Psoas muscle (tissue), 8 donors: Measurements from ENCODE around the gene TCOF1. TPM values are rescaled to one million over a fixed set of nuclear protein-coding genes. Genes with fewer than 3 reads are reported as not detected.

Source experiments
- ATAC-seq, 4 donors: fragments of 200-7000 bp; cut with Tn5 transposase; one replicate each; pipeline ENCODE4 v1.9.1; 2020; ENCODE audit warnings: moderate library complexity in 3 of 4, mild to moderate bottlenecking in 2 of 4
- DNase-seq, 2 donors: peaks; one replicate each; pipeline ENCODE4 v3.0.0-alpha.2; 2020
- H3K27ac ChIP-seq: fragments of 200-600 bp; one replicate; pipeline ENCODE4 v1.8.0; 2022
- H3K27me3 ChIP-seq, 3 donors: fragments of 200-600 bp in 1 of 3; one replicate each; pipeline versions ENCODE4 v1.6.1 to v1.8.0; 2013 to 2022; ENCODE audit warnings: low read length in 2 of 3, mild to moderate bottlenecking in 2 of 3, moderate library complexity in 1 of 3; ENCODE audit not compliant: insufficient read depth in 3 of 3
- H3K36me3 ChIP-seq, 2 donors: fragments of 200-600 bp in 1 of 2; one replicate each; pipeline versions ENCODE4 v1.6.1 to v1.8.0; 2013 to 2022; ENCODE audit warnings: low read depth in 1 of 2, mild to moderate bottlenecking in 1 of 2, moderate library complexity in 1 of 2; ENCODE audit not compliant: insufficient read depth in 1 of 2
- H3K4me1 ChIP-seq: fragments of 200-600 bp; one replicate; pipeline ENCODE4 v1.8.0; 2022
- H3K4me3 ChIP-seq: fragments of 200-600 bp; one replicate; pipeline ENCODE4 v1.8.0; 2022; ENCODE audit warnings: mild to moderate bottlenecking
- H3K9me3 ChIP-seq: fragments of 200-600 bp; one replicate; pipeline ENCODE4 v1.8.0; 2022
- WGBS, 3 donors: extraction: QIAGEN DNeasy Blood & Tissue Kit; methylation state at CpG; one replicate each; pipeline versions ENCODE4 v1.1.6 to v1.1.7; 2013; 5-methylcytosine and 5-hydroxymethylcytosine counted together
- intact Hi-C, 2 donors: fragments of 100-400 bp; cut with DNase I; formaldehyde crosslinking; loops; one replicate each; pipeline versions ENCODE4 v1.11.0 to v1.14.2; 2022
- polyA plus RNA-seq, 3 donors: library from polyadenylated mRNA; stranded (reverse); fragments of 200-250 nt; gene quantifications; one replicate each; pipeline ENCODE4 v1.2.3, GENCODE V29; 2013
- total RNA-seq, 4 donors: library from RNA; stranded (reverse); fragmentation: NEBNext Ultra II Directional in 2 of 4; extraction: Animal tissue kit (Norgen Biotek cat#: 25700) in 2 of 4; gene quantifications; one replicate each; pipeline versions ENCODE4 v1.2.1 to v1.2.4, GENCODE V29; 2021 to 2023
- TF ChIP-seq, protein P1 (sequence below): fragments of 200-600 bp; IDR thresholded peaks from one replicate; pipeline ENCODE4 v1.8.0; 2022; ENCODE audit warnings: antibody characterized with exemption
- donor health status: healthy with polysubstance abuse.
- donor health status: DM: no; HTN: no; CAD: no; lungs with moderate emphysema.
- donor health status: Bipolar disorder and iron deficiency.
- donor health status: healthy.
- donor health status: DM: yes; HTN: yes; CAD: no.
- donor health status: DM: no; HTN: no; CAD: no.
- donor health status: DM: no; HTN: no; CAD: no.
- donor health status: DM: yes; HTN: yes; CAD: no.

Gene TCOF1
- total and polyA plus RNA-seq, 7 donors: 18.3 to 26.7 (median 24.2) TPM

DNA sequence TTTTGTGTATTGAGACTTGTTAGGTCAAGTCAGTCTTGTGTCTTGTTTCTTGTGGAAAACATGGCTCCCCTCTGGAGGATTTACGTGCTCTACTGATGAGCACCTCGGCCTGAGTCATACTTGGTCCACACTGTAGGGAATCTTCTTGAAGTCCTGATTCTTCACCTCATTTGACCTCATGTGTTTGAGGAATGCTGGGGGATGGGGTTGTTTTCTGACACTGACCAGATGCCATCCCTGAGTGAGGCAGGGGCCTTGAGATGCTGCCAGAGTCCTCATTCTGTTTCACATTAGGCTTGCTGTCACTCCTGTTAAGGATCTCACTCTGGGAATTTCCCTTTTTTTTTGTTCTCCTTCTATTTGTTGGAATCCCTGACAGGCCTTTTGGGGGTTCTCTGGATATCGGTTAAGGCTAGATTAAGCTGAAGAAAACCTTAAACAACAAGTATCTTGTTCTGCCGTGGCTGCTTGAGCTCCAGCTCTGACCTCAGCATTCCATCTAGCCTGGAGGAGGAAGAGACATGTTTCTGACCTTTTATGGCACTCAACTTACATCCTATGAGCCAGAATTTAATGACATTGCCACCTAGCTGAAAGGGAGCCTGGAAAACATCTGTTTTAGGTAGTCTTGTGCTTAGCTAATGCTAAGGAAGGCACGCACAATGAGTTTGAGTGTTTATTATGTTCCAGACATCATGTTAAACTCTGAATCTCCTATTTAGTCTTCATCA lies 20.6 kb downstream of the TCOF1 start:
- intact Hi-C loops: loop anchor here in 1 of 2 donors (10.0 kb wide), 1 partner anchor 607 kb away; no protein-coding TSS in a partner anchor
- TF ChIP-seq, protein P1, sequence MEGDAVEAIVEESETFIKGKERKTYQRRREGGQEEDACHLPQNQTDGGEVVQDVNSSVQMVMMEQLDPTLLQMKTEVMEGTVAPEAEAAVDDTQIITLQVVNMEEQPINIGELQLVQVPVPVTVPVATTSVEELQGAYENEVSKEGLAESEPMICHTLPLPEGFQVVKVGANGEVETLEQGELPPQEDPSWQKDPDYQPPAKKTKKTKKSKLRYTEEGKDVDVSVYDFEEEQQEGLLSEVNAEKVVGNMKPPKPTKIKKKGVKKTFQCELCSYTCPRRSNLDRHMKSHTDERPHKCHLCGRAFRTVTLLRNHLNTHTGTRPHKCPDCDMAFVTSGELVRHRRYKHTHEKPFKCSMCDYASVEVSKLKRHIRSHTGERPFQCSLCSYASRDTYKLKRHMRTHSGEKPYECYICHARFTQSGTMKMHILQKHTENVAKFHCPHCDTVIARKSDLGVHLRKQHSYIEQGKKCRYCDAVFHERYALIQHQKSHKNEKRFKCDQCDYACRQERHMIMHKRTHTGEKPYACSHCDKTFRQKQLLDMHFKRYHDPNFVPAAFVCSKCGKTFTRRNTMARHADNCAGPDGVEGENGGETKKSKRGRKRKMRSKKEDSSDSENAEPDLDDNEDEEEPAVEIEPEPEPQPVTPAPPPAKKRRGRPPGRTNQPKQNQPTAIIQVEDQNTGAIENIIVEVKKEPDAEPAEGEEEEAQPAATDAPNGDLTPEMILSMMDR: no peak
- H3K27me3 ChIP-seq: no peaks in the 10 kb centered on the region
- H3K27ac ChIP-seq: no peak overlapping the region
- DNase-seq (no peak), ATAC-seq (no peak)
- no peaks in the 10 kb centered on the region for H3K9me3 ChIP-seq
- 78 to 80% (median 79%) methylated on average over 5 of the region's 5 CpGs for WGBS, 3 donors
- peaks cover 21 to 100% of the 10 kb centered on the region in 2 donors for H3K36me3 ChIP-seq
- H3K4me3 ChIP-seq: no peak overlapping the region
- no peaks in the 10 kb centered on the region for H3K4me1 ChIP-seq

DNA sequence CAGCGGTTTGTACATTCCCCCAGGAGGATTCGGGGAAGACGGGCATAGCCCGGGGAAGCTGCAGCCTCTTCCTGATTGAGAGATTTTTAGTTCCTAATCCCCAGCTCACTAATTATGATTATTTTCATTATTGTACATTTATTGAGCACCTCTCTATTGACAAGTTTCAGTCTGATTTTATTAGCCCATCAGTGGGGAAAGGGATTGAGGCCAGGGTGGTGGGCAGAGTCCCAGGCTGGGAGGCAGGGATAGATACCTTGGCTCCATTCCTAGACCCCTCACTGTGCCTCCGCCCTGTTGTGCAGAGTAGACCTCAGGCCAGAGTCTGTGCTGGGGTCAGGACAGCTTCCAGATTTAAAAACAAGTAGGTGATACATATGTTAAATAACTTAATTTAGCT lies 27.2 kb downstream of the TCOF1 start:
- intact Hi-C loops: no loop called here
- 88 to 93% (median 88%) methylated on average over 5 of the region's 5 CpGs for WGBS, 3 donors
- Histone ChIP-seq H3K4me3 (no peak overlapping the region), H3K27ac (no peak overlapping the region), H3K36me3 (peaks cover 14 to 100% of the 10 kb centered on the region in 2 donors), H3K9me3 (no peaks in the 10 kb centered on the region), H3K4me1 (no peaks in the 10 kb centered on the region), H3K27me3 (no peaks in the 10 kb centered on the region)
- DNase-seq (no peak), ATAC-seq (no peak)
- TF ChIP-seq, protein P1: no peak

GRCh38 chr5:150386024-150386855 lies 28.7 kb downstream of the TCOF1 start:
- Histone ChIP-seq H3K27ac (no peak overlapping the region), H3K4me1 (no peaks in the 10 kb centered on the region), H3K4me3 (no peak overlapping the region), H3K36me3 (peaks cover 11 to 100% of the 10 kb centered on the region in 2 donors), H3K9me3 (no peaks in the 10 kb centered on the region), H3K27me3 (no peaks in the 10 kb centered on the region)
- WGBS, 3 donors: 83 to 87% (median 86%) methylated on average over 15 of the region's 15 CpGs
- TF ChIP-seq, protein P1: no peak
- no peak for ATAC-seq
- intact Hi-C loops: no loop called here
- DNase-seq: no peak

- H3K4me1 ChIP-seq: no peaks in the 10 kb centered on the region
- TF ChIP-seq, protein P1: no peak
- DNase-seq: no peak
- no peak overlapping the region for H3K4me3 ChIP-seq
- WGBS, 3 donors: 72 to 76% (median 75%) methylated on average over 13 of the region's 13 CpGs
- peaks cover 5 to 100% of the 10 kb centered on the region in 2 donors for H3K36me3 ChIP-seq
- ATAC-seq: no peak
- intact Hi-C loops: no loop called here
- H3K27ac ChIP-seq: no peak overlapping the region
- H3K27me3 ChIP-seq: no peaks in the 10 kb centered on the region
- no peaks in the 10 kb centered on the region for H3K9me3 ChIP-seq
Measured at GRCh38 chr5:150389531-150390266, 32.2 kb downstream of the TCOF1 start.
